IPS-18c (cell line): ENCODE measurements around the gene TUBB4B.

ENCODE experiments used
- H3K4me3 ChIP-seq: 2 replicates; pipeline ENCODE4 v1.7.0; 2013; ENCODE audit warnings: low read depth, mild to moderate bottlenecking, low read length, moderate library complexity; ENCODE audit not compliant: insufficient read depth
- H3K9me3 ChIP-seq: one replicate; pipeline ENCODE4 v1.6.1; 2013; ENCODE audit warnings: mild to moderate bottlenecking, low read length, moderate library complexity; ENCODE audit not compliant: control insufficient read depth, insufficient read depth

The TUBB4B gene

DNA sequence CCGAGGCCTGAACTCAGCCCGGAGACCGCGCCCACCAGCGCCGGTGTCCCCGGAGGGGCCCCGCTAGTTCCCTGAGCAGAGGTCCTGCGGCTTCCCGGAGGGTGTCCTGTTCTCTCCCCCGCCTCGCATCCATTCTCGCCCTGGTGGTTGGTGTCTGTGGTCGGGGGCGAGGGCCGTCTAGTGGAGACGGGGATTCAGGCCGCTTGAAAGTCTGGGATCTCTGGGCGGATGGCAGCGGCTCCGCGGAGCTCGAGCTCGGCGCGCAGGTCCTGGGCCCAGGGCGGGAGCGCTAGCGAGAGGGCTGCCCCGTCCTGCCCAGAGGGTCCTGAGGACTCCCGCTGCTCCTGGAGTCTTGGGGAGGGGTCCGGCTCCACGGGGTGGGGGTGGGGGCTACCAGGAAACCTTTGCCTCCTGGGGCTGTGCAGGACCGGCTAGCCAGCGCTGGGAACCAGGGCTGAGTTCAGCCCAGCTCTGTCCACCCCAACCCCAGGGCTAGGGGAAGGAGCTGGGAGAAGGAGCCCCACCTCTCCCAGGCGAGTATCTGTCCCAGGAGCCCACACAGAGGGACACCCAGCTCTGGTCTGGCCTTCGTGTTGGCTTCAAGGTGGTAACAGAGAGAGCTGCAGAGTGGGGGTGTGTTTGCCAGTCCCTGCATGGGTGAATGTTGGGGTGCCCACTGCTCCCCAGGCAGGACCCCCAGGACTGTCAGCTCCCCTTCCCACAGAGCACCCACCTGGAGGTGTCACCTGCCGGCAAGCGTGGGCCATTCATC lies 40.4 kb downstream of the TUBB4B start:
- peak overlapping the region; percentile 58 for H3K4me3 ChIP-seq
- H3K9me3 ChIP-seq = no peaks in the 10 kb centered on the region

DNA sequence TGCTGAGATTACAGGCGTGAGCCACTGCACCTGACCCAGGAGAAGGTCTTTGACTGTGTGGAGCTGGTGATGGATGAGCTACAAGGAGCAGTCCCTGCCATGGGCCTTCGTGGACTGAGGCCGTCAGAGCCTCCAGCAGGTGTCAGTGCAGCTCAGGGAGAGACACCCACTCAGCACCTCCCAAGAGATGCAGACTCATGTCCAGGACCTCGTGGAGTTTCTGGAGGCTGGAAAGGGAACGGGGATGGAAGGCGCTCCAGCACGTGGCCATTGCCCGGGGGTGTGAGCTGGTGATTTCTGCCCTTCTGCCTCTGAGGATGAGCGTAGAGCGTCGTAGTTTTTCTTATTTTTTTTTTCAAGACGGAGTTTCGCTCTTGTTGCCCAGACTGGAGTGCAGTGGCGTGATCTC lies 45.9 kb downstream of the TUBB4B start:
- Histone ChIP-seq H3K4me3 (no peak overlapping the region), H3K9me3 (no peaks in the 10 kb centered on the region)

DNA sequence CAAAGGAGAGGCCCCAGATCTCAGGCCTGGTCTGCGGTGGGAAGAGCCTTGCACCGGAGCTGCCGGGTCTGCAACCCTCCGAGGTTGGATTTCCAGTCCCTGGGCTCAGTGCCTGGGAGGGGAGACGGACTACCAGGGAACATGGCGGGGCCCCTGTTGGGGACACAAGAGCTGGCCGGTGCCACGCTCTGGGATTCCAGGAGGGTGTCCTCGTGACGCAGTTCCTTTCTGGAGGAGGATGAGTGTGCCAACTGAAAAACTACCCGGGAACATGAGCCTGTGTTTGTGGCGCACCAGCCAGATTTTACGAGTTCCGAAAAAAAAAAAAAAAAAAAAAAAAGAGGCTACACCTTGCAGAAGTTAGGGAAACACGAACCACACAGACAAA lies 52.0 kb downstream of the TUBB4B start:
- Histone ChIP-seq H3K9me3 (peaks cover 3% of the 10 kb centered on the region), H3K4me3 (no peak overlapping the region)
